PC-9 (cell line): Measurements from ENCODE around the gene CNNM4. TPM values are rescaled to one million over a fixed set of nuclear protein-coding genes. Genes with fewer than 3 reads are reported as not detected.

Experiments used
- BruUV-seq: library from RNA; stranded (reverse); fragments of 400-500 nt; replicated peaks from 2 replicates; lab custom pipeline; 2021; lab: Mats Ljungman, UMichigan
- CTCF ChIA-PET: fragments of 300-600 bp; sonication (Branson Sonifier 250); formaldehyde crosslinking; loops from one replicate; lab custom pipeline; 2022; ENCODE audit warnings: antibody characterized with exemption; lab: Charles Lee
- POLR2A ChIA-PET: fragments of 300-600 bp; sonication (Branson Sonifier 250); formaldehyde crosslinking; loops from one replicate; lab custom pipeline; 2022; ENCODE audit warnings: antibody characterized with exemption; ENCODE audit not compliant: unreplicated experiment; lab: Charles Lee
- DNase-seq, 2 experiments: peaks; one replicate each; pipeline versions ENCODE4 v3.0.0 to v3.0.0-alpha.2; 2015 to 2022; ENCODE audit warnings: mixed read lengths in 1 of 2
- H2AFZ ChIP-seq: fragments of 200-600 bp; sonication (generic); 2 replicates; pipeline ENCODE4 v1.8.1; 2017; ENCODE audit warnings: antibody characterized with exemption
- H3F3A ChIP-seq: fragments of 200-600 bp; sonication (generic); 2 replicates; pipeline ENCODE4 v1.8.1; 2017; ENCODE audit warnings: antibody characterized with exemption, mild to moderate bottlenecking, low read depth; ENCODE audit not compliant: insufficient read depth
- H3K27ac ChIP-seq: fragments of 200-600 bp; sonication (generic); 2 replicates; pipeline ENCODE4 v1.6.1; 2016; ENCODE audit warnings: mixed run types
- H3K27me3 ChIP-seq: fragments of 200-600 bp; sonication (generic); 2 replicates; pipeline ENCODE4 v1.6.1; 2016; ENCODE audit warnings: low read depth, mixed run types; ENCODE audit not compliant: insufficient read depth
- H3K36me3 ChIP-seq: fragments of 200-600 bp; sonication (generic); 2 replicates; pipeline ENCODE4 v1.6.1; 2016; ENCODE audit warnings: low read depth, mixed run types
- H3K4me1 ChIP-seq: fragments of 200-600 bp; sonication (generic); replicated peaks from 2 replicates; pipeline ENCODE4 v1.6.1; 2016; ENCODE audit warnings: mixed run types; ENCODE audit not compliant: insufficient read depth
- H3K4me2 ChIP-seq: fragments of 200-600 bp; sonication (generic); 2 replicates; pipeline ENCODE4 v1.6.1; 2017; ENCODE audit warnings: mixed run types
- H3K4me3 ChIP-seq: fragments of 200-600 bp; sonication (generic); 2 replicates; pipeline ENCODE4 v1.6.1; 2016; ENCODE audit warnings: mixed run types
- H3K79me2 ChIP-seq: fragments of 200-600 bp; sonication (generic); 2 replicates; pipeline ENCODE4 v1.6.1; 2017; ENCODE audit warnings: low read depth, mixed run types
- H3K9me2 ChIP-seq: fragments of 200-600 bp; sonication (generic); 2 replicates; pipeline ENCODE4 v1.8.1; 2017; ENCODE audit warnings: mild to moderate bottlenecking; ENCODE audit not compliant: insufficient read depth
- H3K9me3 ChIP-seq: fragments of 200-600 bp; sonication (generic); 2 replicates; pipeline ENCODE4 v1.8.1; 2016; ENCODE audit warnings: low read depth; ENCODE audit not compliant: insufficient read depth
- H4K20me1 ChIP-seq: fragments of 200-600 bp; sonication (generic); 2 replicates; pipeline ENCODE4 v1.8.1; 2017; ENCODE audit not compliant: insufficient read depth
- EZH2 ChIP-seq: fragments of 200-600 bp; sonication (generic); IDR thresholded peaks from 2 replicates; pipeline ENCODE4 v1.8.0; 2017; ENCODE audit warnings: antibody characterized with exemption, low read depth
- intact Hi-C: fragments of 100-400 bp; cut with micrococcal nuclease; formaldehyde crosslinking; loops from one replicate; pipeline ENCODE4 v1.10.0; 2022; ENCODE audit not compliant: unreplicated experiment
- total RNA-seq: library from RNA; stranded (reverse); gene quantifications from 2 replicates; pipeline ENCODE4 v1.2.3, GENCODE V29; 2021
- TF ChIP-seq, protein P1 (sequence below): fragments of 200-600 bp; sonication (generic); conservative IDR thresholded peaks from 2 replicates; pipeline ENCODE4 v1.6.1; 2017; ENCODE audit warnings: mixed run types, antibody characterized with exemption, mild to moderate bottlenecking, moderate library complexity

The CNNM4 gene
- total RNA-seq, 1 experiment from 2014 or later = 31.4 TPM

DNA sequence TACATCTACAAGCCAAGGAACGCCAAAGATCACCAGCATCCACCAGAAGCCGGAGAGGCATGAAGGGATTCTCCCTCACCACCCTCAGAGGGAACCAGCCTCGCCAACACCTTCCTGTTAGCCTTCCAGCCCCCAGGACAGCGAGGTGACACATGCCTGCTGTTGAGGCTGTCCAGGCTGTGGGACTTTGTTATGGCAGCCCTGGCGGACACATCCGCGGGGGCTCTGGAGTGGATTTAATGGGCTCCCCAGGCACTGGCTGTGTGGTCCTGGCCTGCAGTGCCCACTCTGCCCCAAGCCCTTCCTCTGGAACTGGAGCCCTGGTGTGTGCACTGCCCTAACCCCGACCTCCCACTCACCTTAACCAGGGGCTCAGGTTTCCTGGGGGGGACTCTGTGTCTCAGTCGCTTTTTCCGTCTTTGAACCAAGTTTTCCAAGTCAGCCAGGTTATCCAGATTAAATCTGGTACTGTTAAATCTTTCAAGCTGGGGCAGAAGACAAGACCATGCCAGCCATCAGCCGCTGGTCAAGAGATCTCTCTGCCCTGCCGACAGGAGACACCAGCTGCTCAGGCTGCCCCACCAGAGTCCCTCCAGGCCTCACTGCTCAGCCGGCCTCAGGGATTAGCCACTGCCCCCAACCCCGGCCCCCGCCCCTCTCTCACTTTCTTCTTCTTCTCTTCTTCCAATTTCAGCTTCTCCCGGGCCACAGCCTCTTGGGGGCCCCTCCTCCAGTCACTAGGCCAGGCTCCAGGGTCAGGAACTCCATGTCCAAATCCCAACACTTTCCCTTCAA is 81.2 kb downstream of the CNNM4 start:
- H4K20me1 ChIP-seq = no peaks in the 10 kb centered on the region
- no peak overlapping the region for H3K4me3 ChIP-seq
- no peaks in the 10 kb centered on the region for H3K79me2 ChIP-seq
- H2AFZ ChIP-seq = no peak overlapping the region
- no peaks in the 10 kb centered on the region for H3K27me3 ChIP-seq
- no peaks in the 10 kb centered on the region for H3K4me1 ChIP-seq
- no TSS peak for BruUV-seq
- no peaks in the 10 kb centered on the region for H3K36me3 ChIP-seq
- H3F3A ChIP-seq = no peaks in the 10 kb centered on the region
- H3K9me3 ChIP-seq = no peaks in the 10 kb centered on the region
- no peak for DNase-seq
- no peaks in the 10 kb centered on the region for H3K9me2 ChIP-seq
- POLR2A ChIA-PET = interaction anchor here (0.6 kb wide), 1 partner anchor 700 kb away, joined by 13 read pairs; no protein-coding TSS in a partner anchor
- CTCF ChIA-PET = interaction anchor here (0.7 kb wide), 1 partner anchor 43 kb away, joined by 11 read pairs; no protein-coding TSS in a partner anchor
- H3K4me2 ChIP-seq = no peak overlapping the region
- intact Hi-C loops = no loop called here
- TF ChIP-seq, protein P1, sequence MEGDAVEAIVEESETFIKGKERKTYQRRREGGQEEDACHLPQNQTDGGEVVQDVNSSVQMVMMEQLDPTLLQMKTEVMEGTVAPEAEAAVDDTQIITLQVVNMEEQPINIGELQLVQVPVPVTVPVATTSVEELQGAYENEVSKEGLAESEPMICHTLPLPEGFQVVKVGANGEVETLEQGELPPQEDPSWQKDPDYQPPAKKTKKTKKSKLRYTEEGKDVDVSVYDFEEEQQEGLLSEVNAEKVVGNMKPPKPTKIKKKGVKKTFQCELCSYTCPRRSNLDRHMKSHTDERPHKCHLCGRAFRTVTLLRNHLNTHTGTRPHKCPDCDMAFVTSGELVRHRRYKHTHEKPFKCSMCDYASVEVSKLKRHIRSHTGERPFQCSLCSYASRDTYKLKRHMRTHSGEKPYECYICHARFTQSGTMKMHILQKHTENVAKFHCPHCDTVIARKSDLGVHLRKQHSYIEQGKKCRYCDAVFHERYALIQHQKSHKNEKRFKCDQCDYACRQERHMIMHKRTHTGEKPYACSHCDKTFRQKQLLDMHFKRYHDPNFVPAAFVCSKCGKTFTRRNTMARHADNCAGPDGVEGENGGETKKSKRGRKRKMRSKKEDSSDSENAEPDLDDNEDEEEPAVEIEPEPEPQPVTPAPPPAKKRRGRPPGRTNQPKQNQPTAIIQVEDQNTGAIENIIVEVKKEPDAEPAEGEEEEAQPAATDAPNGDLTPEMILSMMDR = no peak
- no peak for TF ChIP-seq EZH2
- no peak overlapping the region for H3K27ac ChIP-seq

DNA sequence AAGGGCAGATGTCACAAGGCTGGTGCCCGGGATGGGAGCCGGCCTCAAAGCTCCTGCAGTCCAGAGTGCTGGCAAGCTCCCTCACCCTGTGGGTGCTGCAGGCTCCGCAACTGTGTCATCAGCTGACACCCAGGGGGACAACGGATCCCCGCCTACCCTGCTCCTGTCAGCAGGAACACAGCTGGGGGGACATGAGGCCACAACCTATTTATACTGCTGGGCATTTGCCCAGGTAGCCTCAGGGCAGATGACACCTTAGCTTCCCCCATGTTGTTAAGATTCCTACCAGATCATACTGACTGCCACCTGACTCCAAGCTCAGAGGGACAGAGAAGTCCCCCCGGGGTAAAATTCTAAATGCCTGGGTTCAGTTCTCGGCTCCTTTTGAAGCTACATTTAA is 81.9 kb downstream of the CNNM4 start:
- H3K9me2 ChIP-seq = no peaks in the 10 kb centered on the region
- no peak overlapping the region for H3K4me3 ChIP-seq
- no peaks in the 10 kb centered on the region for H3K36me3 ChIP-seq
- no peaks in the 10 kb centered on the region; the same call in 1 of the 2 replicates for H3F3A ChIP-seq
- TF ChIP-seq, protein P1 = no peak
- no peak for TF ChIP-seq EZH2
- no peak overlapping the region for H3K27ac ChIP-seq
- no peak overlapping the region for H2AFZ ChIP-seq
- no peaks in the 10 kb centered on the region for H3K4me1 ChIP-seq
- H3K4me2 ChIP-seq = no peak overlapping the region
- POLR2A ChIA-PET = interaction anchor here (0.6 kb wide), 1 partner anchor 701 kb away, joined by 13 read pairs; no protein-coding TSS in a partner anchor
- CTCF ChIA-PET = interaction anchor here (0.7 kb wide), 1 partner anchor 43 kb away, joined by 11 read pairs; no protein-coding TSS in a partner anchor
- H3K79me2 ChIP-seq = no peaks in the 10 kb centered on the region
- intact Hi-C loops = no loop called here
- DNase-seq = no peak
- no peaks in the 10 kb centered on the region for H4K20me1 ChIP-seq
- no TSS peak for BruUV-seq
- no peaks in the 10 kb centered on the region for H3K27me3 ChIP-seq
- no peaks in the 10 kb centered on the region for H3K9me3 ChIP-seq

DNA sequence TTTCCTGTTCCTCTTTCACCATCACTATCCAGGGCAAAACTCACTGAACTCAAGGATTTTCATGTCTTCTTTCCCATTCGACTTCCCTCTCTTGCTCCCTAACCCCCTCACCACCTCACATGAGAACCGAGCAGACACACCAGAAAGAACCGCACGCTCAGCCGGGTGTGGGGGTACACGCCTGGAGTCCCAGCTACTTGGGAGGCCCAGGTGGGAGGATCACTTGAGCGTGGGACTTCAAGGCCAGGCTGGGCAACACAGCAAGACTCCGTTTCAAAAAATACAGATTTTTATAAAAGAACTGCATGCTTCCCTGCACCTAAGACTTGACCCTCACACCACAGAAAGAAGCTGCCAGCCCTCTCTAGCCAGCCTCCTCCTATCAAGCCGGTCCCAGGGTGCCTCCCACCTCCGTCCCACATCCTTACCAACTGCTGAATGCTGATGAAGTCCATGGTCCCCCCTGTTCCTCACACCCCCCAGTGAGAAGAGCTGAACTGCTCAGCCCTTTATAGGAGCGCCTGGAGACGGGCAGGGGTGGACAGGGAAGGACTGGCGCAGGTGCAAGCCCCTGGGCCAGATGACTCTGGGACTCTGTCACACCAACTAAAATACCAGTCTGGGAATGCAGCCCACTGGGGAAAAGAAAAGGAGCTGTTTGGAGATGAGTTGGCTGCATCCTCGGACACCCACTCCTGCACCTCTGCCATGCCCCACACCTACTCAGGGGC is 83.0 kb downstream of the CNNM4 start, which contains the start of gene ANKRD23:
Gene ANKRD23, minus strand, starts transcription at position 484 of the 731 bp plus-strand sequence. Its CDS starts 29 bp downstream, at position 455.
- Histone ChIP-seq H3K9me2 (no peaks in the 10 kb centered on the region), H3K79me2 (no peaks in the 10 kb centered on the region), H2AFZ (no peak within 1 kb of the TSS), H3K4me2 (no peak within 1 kb of the TSS), H3F3A (no peaks in the 10 kb centered on the region; the same call in 1 of the 2 replicates), H3K4me3 (no peak within 1 kb of the TSS), H3K27ac (no peak within 1 kb of the TSS), H3K27me3 (no peaks in the 10 kb centered on the region), H3K9me3 (no peaks in the 10 kb centered on the region), H4K20me1 (no peaks in the 10 kb centered on the region), H3K36me3 (no peaks in the 10 kb centered on the region), H3K4me1 (no peaks in the 10 kb centered on the region)
- no peak for TF ChIP-seq EZH2
- TF ChIP-seq, protein P1 = no peak
- CTCF ChIA-PET = interaction anchor here (0.5 to 0.6 kb wide), 3 partner anchors 9 to 439 kb away, joined by 3 to 14 read pairs (median 3); no protein-coding TSS in a partner anchor
- no peak for DNase-seq
- intact Hi-C loops = no loop called here
- BruUV-seq = no TSS peak
- POLR2A ChIA-PET = interaction anchor here (0.7 kb wide), 1 partner anchor 10 kb away, joined by 5 read pairs; no protein-coding TSS in a partner anchor
